HG02885 (cell line): Measurements from ENCODE around the gene KCNAB1.
"Not testable (repeated sequence)": the region's sequence is repeated elsewhere in the genome, so short reads cannot be mapped to it uniquely, and the experiment has no call there.

Experiments
- ATAC-seq: cut with Tn5 transposase; IDR thresholded peaks from one replicate; pipeline ENCODE4 v1.9.1; 2021; ENCODE audit warnings: mild to moderate bottlenecking; ENCODE audit not compliant: unreplicated experiment, poor library complexity

KCNAB1 gene

GRCh38 chr3:156543043-156543555, 422.7 kb downstream of the KCNAB1 start:
- ATAC-seq = no peak

GRCh38 chr3:156547637-156548036, 427.3 kb downstream of the KCNAB1 start:
- no peak for ATAC-seq

- no peak for ATAC-seq
Observed at GRCh38 chr3:156548041-156548687, 427.8 kb downstream of the KCNAB1 start.

GRCh38 chr3:156548902-156549301, 428.5 kb downstream of the KCNAB1 start:
- no peak for ATAC-seq

GRCh38 chr3:156551261-156551660, 430.9 kb downstream of the KCNAB1 start:
- ATAC-seq = no peak

- no peak for ATAC-seq
Observed at GRCh38 chr3:156551746-156552145, 431.4 kb downstream of the KCNAB1 start.

GRCh38 chr3:156552973-156553372, 432.6 kb downstream of the KCNAB1 start:
- no peak for ATAC-seq

- ATAC-seq = no peak
Observed at GRCh38 chr3:156553705-156554356, 433.5 kb downstream of the KCNAB1 start.

GRCh38 chr3:156554515-156554841, 434.1 kb downstream of the KCNAB1 start:
- ATAC-seq = no peak

GRCh38 chr3:156554842-156555687, 434.7 kb downstream of the KCNAB1 start, which contains the start of gene SSR3:
Gene SSR3 (minus strand): TSS chr3:156555117. CDS start chr3:156555089, 28 bp downstream.
- ATAC-seq = peak; percentile 99

- ATAC-seq = no peak
Observed at GRCh38 chr3:156558389-156558788, 438.0 kb downstream of the KCNAB1 start.

GRCh38 chr3:156559321-156559720, 438.9 kb downstream of the KCNAB1 start:
- no peak for ATAC-seq

- no peak for ATAC-seq
Observed at GRCh38 chr3:156561533-156561932, 441.2 kb downstream of the KCNAB1 start.

- not testable (repeated sequence) for ATAC-seq
Observed at GRCh38 chr3:156562486-156562885, 442.1 kb downstream of the KCNAB1 start.

GRCh38 chr3:156563900-156564682, 443.7 kb downstream of the KCNAB1 start:
- no peak for ATAC-seq

- ATAC-seq = not testable (repeated sequence)
Observed at GRCh38 chr3:156569016-156569415, 448.6 kb downstream of the KCNAB1 start.

- ATAC-seq = not testable (repeated sequence)
Observed at GRCh38 chr3:156569881-156570280, 449.5 kb downstream of the KCNAB1 start.

GRCh38 chr3:156575641-156576040, 455.3 kb downstream of the KCNAB1 start:
- ATAC-seq = no peak

GRCh38 chr3:156576051-156576450, 455.7 kb downstream of the KCNAB1 start:
- no peak for ATAC-seq

- ATAC-seq = no peak
Observed at GRCh38 chr3:156576651-156577348, 456.4 kb downstream of the KCNAB1 start.
